ENCODE data around the gene CAGE1.
"Not testable (repeated sequence)": the region's sequence is repeated elsewhere in the genome, so short reads cannot be mapped to it uniquely, and the experiment has no call there.

Gene CAGE1

DNA sequence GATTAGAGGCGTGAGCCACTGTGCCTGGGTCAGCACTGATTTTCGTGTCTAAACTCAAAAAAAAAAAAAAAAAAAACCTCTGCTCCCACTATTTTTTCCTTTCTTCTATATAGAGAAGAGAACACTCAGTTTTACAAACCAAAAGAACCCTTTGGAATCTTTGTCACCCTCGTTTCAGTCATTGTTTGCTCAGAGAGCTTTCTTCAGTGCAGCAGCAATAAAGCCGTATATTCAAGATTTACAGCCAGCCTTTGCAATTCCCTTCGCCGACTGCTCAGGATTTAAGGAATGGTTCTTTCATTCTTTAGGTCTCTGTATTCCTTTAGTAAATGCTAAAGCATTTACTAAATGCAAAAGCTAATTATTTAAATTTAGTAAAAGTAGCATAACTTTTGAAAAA lies 20.2 kb upstream of the CAGE1 start:
- DNase-seq (ENCODE audit: low spot score), result no peak

DNA sequence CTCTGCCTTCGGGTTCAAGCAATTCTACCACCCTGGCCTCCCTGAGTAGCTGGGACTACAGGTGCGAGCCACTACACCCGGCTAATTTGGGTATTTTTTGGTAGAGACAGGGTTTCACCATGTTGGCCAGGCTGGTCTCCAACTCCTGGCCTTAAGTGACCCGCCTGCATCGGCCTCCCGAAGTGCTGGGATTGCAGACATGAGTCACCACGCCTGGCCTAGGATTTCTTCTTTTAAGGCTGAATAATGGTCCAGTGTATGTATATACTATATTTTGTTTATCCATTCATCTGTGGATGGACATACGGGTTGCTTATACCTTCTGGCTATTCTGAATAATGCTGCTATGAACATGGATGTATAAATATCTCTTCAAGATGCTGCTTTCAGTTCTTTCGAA lies 17.2 kb upstream of the CAGE1 start:
- DNase-seq (ENCODE audit: low spot score), result no peak

DNA sequence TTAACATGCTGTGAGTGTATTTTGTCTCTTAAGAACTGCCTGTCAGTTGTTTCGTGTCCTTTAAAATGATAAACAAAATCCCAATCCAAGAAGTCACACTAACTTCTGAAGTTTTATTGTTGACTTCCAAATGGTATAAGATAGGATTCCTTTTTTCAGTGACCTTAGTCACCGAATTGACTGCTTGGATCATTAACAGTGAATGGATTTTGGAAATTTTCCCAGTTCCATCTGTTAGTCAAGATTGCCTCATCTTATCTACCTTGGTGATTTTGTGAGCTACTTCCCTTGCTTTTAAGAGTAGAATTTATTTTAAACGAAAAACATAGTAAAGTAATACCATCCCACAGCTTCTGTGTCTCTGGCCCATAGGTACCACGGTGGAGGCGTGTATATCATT lies 15.0 kb upstream of the CAGE1 start:
- DNase-seq (ENCODE audit: low spot score), result no peak

DNA sequence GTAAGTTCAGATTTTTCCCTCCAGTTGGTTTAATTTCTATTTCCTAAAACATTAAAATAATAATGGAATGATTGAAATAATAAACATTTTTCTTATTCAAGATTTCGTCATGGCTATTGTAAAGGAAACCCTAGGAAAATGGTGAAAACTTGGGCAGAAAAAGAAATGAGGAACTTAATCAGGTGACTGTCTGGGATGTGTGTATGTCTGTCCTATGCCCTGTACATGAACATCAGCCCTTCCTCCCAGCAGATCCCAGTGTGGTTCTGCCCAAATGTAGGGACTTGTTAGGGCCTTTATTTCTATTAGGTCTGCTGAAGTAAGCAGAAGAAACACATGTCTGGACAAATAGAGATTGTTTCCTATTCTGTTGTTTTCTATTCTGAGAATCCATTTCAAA lies 13.2 kb upstream of the CAGE1 start:
- DNase-seq (ENCODE audit: low spot score), result no peak

DNA sequence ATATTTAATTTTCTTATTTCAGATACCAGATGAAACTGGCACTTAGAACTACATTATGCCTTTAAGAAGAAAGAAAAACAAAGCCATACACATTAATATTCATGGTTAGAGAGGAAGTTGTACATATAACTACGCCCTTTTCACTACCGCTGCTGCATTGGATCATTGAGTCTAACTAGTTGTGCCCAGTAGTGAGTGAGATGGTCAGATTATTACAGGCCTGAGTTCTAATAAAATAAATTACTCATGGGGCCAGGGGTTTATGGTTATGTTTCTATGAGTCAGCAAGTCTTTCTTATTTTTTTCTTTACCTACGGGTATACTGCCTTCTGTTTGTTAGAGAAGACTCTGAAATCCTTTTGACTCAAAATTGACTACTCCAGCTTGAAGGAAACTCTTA lies 11.5 kb upstream of the CAGE1 start:
- DNase-seq (ENCODE audit: low spot score), result no peak

DNA sequence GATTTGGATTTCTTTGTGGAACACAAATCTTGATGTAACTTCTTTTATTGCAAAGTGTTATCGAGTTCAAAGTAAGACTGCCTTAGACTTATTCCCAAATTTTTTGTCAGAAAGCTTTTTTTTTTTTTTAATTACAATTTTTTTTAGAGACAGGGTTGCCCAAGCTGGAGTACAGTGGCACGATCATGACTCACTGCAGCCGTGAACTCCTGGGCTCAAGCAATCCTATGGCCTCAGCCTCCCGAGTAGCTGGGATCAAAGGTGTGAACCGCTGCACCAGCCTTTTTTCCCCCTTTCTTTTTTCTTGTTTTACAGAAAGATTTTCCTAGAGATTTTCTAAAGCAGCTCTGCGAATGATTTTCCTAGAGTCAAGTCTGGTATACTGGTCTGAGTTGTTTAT lies 2.9 kb upstream of the CAGE1 start:
- no peak for DNase-seq (ENCODE audit: low spot score)

DNA sequence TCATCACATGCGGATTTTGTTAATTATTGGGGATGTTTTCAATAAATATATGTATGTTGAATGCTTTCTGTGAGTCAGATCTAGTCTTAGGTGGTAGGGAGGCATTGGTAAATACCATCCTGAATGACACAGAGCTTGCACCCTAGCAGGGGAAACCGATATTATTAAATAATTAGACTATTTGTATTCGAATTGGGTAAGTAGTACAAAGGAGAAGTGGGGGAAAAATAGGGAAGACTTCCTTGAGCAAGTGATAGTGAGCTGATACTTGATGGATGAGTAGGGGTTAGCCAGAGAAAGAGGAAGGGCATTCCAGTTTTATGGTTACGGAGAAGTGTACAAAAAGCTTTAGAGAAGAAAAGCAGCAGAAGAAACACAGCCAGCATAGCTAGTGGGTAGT lies 1.6 kb upstream of the CAGE1 start:
- DNase-seq (ENCODE audit: low spot score), result no peak

DNA sequence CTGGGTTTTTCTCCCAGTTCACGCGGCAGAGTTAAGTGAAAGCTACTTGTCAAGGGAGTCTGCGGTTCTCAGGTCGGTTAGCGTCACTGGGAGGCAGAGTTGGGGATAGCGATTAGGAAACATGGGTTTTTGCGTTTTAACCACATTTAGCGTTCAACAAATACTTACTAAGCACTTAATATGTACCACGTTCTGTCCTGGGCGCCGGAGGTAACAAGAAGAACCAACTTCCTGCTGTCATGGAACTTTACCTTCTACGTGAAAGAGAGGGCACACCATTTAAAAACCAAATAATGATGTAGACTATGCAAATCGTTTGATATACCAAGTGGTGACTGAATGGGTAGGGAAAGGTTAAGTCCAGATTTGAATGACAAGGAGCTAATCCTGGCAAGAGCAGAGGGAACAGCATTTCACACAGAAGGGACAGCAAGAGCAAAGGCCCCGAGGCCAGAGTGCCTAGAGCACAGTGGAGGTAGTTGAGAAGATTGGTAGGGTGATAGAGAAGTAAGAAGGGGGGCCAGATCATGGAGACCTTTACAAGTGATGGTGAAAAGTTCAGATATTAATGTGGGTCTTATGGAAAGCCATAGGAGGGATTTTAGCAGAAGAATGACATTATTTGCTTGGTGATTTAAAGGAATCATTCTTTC lies 810 bp upstream of the CAGE1 start:
- DNase-seq (ENCODE audit: low spot score), result no peak

DNA sequence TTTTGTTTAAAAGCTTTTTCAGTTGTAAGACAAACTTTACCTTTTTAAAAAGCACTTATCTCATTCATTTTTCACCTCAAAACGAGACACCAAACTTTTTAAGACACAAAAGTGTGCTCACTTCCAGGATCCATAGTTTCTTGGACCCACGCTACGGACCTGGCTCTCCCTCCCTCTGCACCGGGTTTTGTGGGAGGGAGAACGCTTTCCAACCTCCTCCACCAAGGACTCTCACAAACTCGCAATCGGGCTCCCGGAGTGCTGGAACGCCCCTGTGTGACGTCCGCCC lies 436 bp downstream of the CAGE1 start:
- no peak for DNase-seq (ENCODE audit: low spot score)

DNA sequence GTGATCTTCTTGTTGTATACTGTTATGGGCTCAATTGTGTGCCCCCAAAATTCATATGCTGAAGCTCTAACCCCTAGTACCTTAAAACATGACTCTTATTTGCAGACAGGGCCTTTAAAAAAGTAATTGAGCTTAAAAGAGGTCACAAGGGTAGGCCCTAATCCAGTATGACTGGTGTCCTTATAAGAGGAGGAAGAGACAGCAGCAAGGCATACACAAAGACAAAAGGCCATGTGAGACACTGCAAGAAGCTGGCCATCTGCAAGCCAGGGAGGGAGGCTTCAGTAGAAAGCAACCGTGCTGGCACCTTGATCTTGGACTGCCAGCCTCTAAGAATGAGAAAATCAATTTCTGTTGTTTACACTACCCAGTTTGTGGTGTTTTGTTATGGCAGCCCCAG lies 8.4 kb downstream of the CAGE1 start:
- no peak for DNase-seq (ENCODE audit: low spot score)

DNA sequence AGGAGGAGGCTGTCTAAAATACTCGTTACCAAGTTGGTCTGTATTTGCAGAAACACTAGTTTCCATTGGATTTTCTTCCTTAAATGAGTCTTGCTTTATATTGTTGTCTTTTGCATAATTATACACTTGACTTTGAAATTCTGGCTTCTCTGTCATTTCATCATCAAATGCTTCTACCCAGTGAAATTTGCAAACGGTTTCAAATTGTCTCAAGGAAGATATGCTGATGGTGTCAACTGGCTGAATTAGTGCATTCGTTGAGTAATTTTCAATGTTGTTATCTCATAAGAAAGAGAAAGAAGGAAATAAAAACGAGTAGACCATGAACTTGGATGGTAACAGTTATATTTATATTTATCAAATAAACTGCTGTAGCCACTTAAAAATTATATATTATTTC lies 10.8 kb downstream of the CAGE1 start:
- no peak for DNase-seq (ENCODE audit: low spot score)

DNA sequence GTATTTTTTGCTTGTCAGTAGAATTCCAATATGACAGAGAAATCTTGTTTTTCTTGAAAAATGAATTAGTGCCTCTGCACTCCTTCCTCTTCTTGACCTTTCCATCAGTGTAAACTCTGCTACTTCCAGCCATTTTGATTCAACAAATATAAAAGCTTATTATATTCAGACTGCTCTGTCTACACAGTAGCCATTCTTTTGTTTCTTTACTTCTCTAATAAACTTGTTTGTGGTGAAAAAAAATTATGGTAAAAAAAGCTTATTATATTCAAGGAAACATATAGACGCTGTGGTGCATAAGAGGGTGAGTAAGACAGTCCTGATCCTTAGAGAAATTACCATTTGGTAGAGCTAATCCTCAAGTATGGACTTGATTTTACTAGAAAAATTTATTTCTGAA lies 11.6 kb downstream of the CAGE1 start:
- no peak for DNase-seq (ENCODE audit: low spot score)

DNA sequence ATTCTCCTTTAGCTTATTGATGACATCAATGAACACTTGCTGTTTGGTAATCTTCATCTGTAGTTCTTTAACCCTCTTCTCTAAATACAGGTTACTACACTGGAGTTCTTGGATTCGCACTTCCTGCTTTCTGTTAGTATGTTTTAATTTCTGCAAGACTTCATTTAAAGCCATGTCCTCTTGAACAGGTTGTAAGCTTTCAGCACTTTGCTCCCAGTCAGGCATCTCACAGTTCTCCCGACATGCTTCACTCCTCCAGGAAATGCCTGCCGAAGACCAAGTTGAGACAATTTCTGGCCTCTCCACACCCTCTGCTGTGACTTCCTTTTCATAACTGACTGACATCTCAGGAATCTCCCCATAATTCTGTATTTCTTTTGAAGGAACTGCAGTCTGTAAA lies 15.8 kb downstream of the CAGE1 start:
- no peak for DNase-seq (ENCODE audit: low spot score)

DNA sequence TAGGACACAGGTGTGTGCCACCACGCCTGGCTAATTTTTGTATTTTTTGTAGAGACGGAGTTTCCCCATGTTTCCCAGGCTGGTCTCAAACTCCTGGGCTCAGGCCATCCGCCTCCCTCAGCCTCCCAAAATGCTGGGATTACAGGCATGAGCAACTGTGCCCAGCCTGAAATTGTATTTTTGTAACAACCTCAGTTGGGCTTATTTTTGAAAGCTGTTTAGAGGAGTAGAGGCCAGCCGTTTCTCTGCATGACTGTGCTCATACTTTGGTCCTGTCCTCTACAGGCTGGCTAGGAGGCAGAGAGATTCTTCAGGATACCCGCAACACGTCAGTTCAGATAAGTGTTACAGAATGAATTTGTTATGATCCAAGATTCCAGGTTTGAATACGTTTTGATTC lies 22.1 kb downstream of the CAGE1 start:
- DNase-seq (ENCODE audit: low spot score), result no peak

DNA sequence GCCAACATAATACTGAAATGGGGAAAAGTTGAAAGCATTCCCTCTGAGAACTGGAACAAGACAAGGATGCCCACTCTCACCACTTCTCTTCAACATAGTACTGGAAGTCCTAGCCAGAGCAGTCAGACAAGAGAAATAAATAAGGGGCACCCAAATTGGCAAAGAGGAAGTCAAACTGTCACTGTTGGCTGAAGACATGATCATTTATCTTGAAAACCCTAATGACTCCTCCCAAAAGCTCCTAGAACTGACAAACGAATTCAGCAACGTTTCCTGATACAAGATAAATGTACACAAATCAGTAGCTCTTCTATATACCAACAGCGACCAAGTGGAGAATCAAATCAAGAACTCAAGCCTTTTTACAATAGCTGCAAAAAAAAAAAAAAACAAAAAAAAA lies 37.6 kb downstream of the CAGE1 start:
- not testable (repeated sequence) for DNase-seq (ENCODE audit: low spot score)

DNA sequence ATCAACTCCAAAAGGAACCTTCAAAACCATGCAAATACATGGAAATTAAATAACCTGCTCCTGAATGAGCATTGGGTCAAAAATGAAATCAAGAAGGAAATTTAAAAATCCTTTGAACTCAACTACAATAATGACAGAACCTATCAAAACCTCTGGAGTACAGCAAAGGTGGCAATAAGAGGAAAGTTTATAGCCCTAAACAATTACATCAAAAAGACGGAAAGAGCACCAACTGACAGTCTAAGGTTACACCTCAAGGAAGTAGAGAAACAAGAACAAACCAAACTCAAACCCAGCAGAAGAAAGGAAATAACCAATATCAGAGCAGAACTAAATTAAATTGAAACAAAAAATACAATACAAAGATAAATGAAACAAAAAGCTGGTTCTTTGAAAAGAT lies 39.0 kb downstream of the CAGE1 start:
- not testable (repeated sequence) for DNase-seq (ENCODE audit: low spot score)

DNA sequence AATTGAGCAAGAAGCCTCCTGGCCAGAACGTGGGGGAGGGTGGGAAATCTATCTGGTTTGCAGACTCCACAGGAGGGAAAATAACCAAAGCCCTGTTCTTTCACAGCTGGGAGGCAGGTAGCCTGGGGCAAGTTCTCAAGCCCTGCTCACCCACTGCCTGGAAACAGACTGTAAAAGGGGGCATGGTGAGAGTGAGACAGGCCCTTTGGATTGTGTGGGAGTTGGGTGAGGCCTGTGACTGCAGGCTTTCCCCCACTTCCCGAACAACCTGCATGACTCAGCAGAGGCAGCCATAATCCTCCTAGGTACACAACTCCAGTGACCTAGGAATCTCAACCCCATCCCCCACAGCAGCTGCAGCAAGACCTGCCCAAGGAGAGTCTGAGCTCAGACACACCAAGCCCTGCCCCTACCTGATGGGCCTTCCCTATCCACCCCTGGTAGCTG lies 42.0 kb downstream of the CAGE1 start:
- DNase-seq (ENCODE audit: low spot score), result not testable (repeated sequence)

DNA sequence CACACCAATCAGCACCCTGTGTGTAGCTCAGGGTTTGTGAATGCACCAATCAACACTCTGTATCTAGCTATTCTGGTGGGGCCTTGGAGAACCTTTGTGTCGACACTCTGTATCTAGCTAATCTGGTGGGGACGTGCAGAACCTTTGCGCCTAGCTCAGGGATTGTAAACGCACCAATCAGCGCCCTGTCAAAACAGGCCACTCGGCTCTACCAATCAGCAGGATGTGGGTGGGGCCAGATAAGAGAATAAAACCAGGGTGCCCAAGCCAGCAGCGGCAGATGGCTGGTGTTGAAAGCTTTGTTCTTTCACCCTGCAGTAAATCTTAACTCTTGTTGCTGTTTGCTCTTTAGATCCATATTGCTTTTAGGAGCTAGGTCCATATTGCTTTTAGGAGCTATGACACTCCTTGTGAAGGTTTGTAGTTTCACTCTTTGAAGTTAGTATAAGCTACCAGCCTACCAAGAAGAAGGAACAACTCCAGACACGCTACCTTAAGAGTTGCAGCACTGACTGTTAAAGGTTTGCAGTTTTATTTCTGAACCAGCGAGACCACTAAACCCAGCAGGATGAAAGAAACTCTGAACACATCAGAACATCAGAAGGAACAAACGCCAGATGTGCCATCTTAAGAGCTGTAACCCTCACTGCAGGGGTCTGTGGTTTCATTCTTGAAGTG lies 44.6 kb downstream of the CAGE1 start:
- not testable (repeated sequence) for DNase-seq (ENCODE audit: low spot score)

DNA sequence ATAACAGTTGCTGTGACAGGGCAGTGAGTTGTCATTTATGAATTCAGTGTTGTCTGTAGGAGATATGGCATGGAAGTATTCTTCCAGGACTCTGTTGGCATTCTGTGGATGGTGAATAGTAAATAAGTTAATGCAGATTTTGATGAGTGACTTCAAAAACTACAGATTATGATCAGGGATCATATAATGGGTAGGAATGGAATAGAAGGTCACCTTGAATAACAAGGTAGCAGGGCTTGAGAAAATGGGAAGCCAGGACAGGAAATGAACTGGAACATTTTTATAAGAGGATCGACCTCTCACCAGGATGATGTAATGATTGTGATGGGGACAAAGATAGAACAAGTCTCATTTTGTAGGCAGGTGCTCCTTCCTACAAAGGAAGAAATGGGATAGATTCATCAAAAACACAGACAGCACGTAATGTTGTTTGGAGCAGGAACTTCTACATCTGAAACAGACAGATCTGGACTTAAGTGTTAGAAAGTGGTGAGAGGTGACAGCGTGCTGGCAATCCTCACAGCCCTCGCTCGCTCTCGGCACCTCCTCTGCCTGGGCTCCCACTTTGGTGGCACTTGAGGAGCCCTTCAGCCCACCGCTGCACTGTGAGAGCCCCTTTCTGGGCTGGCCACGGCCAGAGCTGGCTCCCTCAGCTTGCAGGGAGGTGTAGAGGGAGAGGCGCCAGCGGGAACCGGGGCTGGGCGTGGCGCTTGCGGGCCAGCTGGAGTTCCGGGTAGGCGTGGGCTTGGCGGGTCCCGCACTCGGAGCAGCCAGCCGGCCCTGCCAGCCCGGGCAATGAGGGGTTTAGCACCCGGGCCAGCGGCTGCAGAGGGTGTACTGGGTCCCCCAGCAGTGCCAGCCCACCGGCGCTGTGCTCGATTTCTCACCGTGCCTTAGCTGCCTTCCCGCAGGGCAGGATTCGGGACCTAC lies 45.7 kb downstream of the CAGE1 start:
- DNase-seq (ENCODE audit: low spot score), result no peak

DNA sequence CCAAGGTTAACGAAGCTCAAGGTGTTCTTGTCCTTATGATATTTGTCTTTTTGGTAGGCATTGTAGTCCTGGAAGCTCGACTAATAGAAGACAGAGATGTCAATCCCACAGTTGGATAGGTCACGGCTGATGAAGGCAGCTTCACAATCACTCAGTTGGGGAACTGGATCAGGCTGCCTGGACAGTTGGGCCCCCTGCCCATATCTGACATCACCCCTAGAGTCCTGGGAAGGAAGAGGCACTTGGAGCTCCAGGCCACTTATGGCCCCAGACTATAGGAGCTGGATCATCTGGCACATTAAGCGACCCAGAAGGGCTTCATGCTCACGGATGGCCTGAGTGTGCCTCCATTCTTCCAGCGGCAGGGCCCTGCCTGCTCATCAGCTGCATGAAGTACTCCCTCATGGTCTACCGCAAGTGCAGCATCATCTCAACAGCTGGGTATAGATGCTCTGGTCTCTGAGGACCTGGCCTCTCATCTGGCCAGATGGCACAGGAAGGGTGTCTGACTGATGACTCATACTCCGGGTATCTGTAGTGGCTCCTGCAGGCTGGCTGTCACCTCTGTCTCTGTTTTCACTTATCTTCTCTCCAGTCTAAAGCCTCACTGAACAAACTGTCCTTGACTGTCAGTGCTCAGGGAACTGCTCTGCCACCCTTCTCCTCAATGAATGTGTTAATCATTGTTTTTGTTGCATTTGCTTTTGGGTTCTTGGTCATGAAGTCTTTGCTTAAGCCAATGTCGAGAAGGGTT lies 47.4 kb downstream of the CAGE1 start:
- no peak for DNase-seq (ENCODE audit: low spot score)

DNA sequence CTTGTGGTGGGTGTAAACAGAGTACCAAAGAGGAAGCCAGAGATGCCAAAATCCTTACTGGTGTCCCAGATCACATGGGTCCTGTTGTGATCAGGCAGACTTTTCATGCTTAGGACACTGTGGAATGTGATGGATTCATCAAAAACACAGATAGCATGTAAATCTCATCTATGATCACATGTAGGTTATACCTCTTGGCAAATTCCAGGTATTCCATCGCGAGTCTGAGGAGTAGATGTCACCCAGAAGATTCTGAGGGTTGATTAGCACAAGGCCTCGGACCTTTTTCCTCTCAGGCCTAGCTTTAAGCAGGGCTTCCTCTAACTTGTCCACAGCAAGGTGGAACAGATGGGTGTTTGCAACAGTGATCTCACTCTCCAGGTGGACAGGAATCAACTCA lies 48.3 kb downstream of the CAGE1 start:
- DNase-seq (ENCODE audit: low spot score), result no peak

DNA sequence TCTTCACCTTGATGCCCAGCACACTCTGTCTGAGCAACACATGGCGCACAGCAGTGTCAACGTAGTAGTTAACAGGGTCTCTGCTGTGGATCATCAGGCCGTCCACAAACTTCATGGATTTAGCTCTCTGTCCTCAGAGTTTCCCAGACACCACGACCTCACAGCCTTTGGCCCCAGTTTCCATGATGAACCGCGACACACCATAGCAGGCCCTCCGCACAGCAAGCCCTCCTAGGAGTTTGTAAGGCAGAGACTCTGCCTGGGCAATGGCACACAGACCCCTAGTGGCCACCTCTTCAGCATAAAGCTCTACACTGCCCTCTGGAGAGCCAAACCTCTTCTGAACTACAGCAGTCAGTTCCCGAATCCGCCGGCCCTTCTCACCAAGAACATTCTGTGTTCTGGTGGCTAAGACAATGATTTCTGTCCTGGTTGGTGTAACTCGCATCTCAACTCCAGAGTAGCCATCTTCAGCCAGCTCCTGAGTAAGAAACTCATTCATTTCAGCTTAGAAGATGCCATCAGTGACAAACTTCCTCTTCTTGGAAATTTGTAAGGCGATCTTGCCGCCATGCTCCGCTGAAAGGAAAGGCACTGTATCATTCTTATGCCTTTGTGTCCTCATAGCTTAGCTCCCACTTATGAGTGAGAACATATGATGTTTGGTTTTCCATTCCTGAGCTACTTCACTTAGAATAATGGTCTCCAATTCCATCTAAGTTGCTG lies 50.4 kb downstream of the CAGE1 start:
- peak; percentile 51 for DNase-seq (ENCODE audit: low spot score)
